Esophagus muscularis mucosa (tissue), 4 donors: ENCODE data around the gene TDRD12.

Experiments used
- EP300 ChIP-seq: sonication (generic); formaldehyde crosslinking; IDR thresholded peaks from one replicate; pipeline ENCODE4 v1.6.1; 2017; ENCODE audit warnings: antibody characterized with exemption
- POLR2A ChIP-seq: fragments of 450-650 bp; IDR thresholded peaks from one replicate; pipeline ENCODE4 v1.6.1; 2017; ENCODE audit warnings: antibody characterized with exemption, moderate library complexity, mild to moderate bottlenecking, low read depth
- POLR2AphosphoS5 ChIP-seq, 2 donors: sonication (generic); formaldehyde crosslinking; IDR thresholded peaks; one replicate each; pipeline ENCODE4 v1.6.1; 2017; ENCODE audit warnings: antibody characterized with exemption in 2 of 2
- TF ChIP-seq, protein P1 (sequence below), 3 experiments: fragments of 200-600 bp in 2 of 3; fragments of 450-650 bp in 1 of 3; sonication (generic) in 2 of 3; IDR thresholded peaks; one replicate each; pipeline ENCODE4 v1.5.1; 2017 to 2019; ENCODE audit warnings: antibody characterized with exemption in 3 of 3, mild to moderate bottlenecking in 2 of 3, moderate library complexity in 1 of 3

GRCh38 chr19:32750441-32751055 lies 31.0 kb downstream of the TDRD12 start:
- TF ChIP-seq POLR2AphosphoS5 (IDR thresholded peaks at IDR 0.05) (no peak), EP300 (no peak), POLR2A (no peak)
- TF ChIP-seq, protein P1, sequence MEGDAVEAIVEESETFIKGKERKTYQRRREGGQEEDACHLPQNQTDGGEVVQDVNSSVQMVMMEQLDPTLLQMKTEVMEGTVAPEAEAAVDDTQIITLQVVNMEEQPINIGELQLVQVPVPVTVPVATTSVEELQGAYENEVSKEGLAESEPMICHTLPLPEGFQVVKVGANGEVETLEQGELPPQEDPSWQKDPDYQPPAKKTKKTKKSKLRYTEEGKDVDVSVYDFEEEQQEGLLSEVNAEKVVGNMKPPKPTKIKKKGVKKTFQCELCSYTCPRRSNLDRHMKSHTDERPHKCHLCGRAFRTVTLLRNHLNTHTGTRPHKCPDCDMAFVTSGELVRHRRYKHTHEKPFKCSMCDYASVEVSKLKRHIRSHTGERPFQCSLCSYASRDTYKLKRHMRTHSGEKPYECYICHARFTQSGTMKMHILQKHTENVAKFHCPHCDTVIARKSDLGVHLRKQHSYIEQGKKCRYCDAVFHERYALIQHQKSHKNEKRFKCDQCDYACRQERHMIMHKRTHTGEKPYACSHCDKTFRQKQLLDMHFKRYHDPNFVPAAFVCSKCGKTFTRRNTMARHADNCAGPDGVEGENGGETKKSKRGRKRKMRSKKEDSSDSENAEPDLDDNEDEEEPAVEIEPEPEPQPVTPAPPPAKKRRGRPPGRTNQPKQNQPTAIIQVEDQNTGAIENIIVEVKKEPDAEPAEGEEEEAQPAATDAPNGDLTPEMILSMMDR (IDR thresholded peaks at IDR 0.05) = no peak
